ENCODE measurements around the gene CEP350. TPM values are rescaled to one million over a fixed set of nuclear protein-coding genes. Genes with fewer than 3 reads are reported as not detected.

Gene CEP350, protein sequence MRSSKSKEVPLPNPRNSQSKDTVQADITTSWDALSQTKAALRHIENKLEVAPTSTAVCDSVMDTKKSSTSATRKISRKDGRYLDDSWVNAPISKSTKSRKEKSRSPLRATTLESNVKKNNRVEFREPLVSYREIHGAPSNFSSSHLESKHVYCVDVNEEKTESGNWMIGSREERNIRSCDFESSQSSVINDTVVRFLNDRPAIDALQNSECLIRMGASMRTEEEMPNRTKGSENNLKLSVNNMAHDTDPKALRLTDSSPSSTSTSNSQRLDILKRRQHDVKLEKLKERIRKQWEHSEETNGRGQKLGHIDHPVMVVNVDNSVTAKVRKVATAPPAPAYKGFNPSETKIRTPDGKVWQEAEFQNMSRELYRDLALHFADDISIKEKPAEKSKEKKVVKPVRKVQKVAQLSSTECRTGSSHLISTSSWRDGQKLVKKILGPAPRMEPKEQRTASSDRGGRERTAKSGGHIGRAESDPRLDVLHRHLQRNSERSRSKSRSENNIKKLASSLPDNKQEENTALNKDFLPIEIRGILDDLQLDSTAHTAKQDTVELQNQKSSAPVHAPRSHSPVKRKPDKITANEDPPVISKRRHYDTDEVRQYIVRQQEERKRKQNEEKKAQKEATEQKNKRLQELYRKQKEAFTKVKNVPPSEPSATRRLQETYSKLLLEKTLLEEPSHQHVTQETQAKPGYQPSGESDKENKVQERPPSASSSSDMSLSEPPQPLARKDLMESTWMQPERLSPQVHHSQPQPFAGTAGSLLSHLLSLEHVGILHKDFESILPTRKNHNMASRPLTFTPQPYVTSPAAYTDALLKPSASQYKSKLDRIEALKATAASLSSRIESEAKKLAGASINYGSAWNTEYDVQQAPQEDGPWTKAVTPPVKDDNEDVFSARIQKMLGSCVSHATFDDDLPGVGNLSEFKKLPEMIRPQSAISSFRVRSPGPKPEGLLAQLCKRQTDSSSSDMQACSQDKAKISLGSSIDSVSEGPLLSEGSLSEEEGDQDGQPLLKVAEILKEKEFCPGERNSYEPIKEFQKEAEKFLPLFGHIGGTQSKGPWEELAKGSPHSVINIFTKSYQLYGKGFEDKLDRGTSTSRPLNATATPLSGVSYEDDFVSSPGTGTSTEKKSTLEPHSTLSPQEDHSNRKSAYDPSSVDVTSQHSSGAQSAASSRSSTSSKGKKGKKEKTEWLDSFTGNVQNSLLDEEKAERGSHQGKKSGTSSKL (N-terminal part only)
- total RNA-seq = 76.0 TPM

DNA sequence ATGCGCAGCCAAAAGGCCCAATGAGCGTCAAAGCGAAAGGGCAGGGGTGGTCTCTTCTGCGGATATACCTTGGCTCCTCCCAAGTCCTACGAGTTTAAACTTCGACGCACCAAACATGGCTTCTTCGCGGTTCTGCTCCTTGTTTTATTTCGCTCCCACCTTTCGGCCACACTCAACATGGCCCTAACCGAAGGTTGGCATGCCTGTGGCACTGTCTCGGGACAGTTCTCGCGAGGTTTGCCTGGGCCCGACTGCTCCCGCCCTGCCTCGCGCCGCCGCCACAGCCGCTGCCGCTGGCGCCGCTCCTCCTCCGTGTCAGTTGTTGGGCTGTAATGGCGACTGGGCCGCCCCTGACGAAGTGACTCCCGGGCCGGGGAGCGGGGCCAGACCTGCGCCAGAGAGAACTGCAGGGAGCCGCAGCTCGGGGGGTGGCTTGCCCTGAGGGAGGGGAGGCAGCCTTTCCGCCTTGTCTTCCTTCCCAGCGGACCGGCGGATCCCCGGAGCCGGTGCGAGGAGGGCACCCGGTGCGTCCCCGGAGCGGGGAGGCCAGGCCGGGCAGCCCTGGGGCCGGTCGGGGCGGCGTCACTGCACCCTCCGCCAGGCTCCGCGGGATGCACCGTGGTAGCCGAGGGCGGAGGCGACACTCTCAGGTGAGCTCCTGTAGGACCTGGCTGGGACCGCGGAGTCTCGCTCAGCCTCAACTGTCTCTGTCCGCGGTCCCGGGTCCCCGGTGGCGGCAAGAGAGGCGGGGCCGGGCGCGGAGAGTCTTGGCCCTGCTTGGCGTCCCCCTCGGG lies at the start of gene CEP350:
Gene CEP350, plus strand, starts transcription at position 318 of the 794 bp plus-strand sequence. CDS start 31,372 bp downstream, outside the sequence.
- Histone ChIP-seq H3K27me3 (ENCODE audit: insufficient read depth, low read length) (no peaks in the 10 kb centered on the region), H3K4me1 (ENCODE audit: insufficient read depth, low read length) (peaks cover 49% of the 10 kb centered on the region), H3K9me3 (ENCODE audit: low read depth, low read length) (no peaks in the 10 kb centered on the region), H3K4me3 (ENCODE audit: low read length) (peak within 1 kb of the TSS; percentile 89)

DNA sequence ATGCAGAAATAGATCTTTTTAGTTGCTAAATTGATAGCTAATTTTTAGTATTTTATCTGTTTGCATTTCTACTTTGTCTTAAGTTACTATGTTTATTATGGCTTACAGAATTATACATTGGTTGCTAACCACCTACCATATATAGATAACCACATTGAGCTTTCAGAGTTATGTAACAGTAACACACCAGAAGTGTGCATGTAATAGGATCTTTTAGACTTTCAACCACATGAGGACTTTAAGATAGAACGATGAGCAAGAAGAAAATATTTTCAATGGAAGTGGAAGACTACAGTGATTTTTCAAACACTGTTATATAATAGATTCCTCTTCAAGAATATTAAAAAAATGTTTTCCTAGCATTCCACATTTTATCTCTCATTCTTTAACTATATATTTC lies 43.7 kb upstream of the CEP350 start:
- Histone ChIP-seq H3K4me1 (ENCODE audit: insufficient read depth, low read length) (no peaks in the 10 kb centered on the region), H3K4me3 (ENCODE audit: low read length) (no peak overlapping the region), H3K9me3 (ENCODE audit: low read depth, low read length) (no peaks in the 10 kb centered on the region), H3K27me3 (ENCODE audit: insufficient read depth, low read length) (no peaks in the 10 kb centered on the region)

DNA sequence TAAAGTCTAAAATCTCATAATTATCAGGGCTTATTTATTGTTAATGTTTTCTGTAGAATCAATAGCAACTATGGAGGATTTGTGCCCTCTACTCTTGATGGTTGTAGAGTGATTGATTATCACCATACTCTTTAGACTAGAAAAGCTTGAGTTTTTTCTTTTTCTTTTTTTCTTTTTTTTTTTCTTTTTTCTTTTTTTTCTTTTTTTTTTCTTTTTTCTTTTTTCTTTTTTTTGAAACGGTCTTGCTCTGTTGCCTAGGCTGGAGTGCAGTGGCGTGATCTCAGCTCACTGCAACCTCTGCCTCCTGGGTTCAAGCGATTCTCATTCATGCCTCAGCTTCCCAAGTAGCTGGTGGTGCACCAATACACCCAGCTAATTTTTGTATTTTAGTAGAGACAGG lies 42.8 kb upstream of the CEP350 start:
- H3K4me1 ChIP-seq (ENCODE audit: insufficient read depth, low read length) = no peaks in the 10 kb centered on the region
- no peaks in the 10 kb centered on the region for H3K27me3 ChIP-seq (ENCODE audit: insufficient read depth, low read length)
- H3K9me3 ChIP-seq (ENCODE audit: low read depth, low read length) = no peaks in the 10 kb centered on the region
- no peak overlapping the region for H3K4me3 ChIP-seq (ENCODE audit: low read length)

DNA sequence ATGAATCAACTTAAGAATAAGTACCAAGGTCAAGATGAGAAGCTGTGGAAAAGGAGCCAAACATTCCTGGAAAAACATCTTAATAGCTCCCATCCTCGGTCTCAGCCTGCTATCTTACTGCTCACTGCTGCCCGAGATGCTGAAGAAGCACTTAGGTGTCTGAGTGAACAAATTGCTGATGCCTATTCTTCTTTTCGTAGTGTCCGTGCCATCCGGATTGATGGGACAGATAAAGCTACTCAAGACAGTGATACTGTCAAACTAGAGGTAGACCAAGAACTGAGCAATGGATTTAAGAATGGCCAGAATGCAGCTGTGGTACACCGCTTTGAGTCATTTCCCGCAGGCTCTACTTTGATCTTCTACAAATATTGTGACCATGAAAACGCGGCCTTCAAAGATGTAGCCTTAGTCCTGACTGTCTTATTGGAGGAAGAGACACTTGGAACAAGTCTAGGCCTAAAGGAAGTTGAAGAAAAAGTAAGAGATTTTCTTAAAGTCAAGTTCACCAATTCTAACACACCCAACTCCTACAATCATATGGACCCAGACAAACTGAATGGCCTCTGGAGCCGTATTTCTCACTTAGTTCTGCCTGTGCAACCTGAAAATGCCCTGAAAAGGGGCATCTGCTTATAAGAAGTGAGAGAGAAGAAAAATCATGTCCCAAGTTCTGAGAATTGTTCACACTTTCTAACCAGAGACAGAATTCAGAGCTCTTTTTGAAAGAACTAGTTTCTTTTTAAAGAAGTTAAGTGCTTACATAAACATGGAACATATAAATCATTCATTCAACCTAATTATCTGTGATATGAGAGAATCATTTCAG lies 36.8 kb upstream of the CEP350 start:
- Histone ChIP-seq H3K9me3 (ENCODE audit: low read depth, low read length) (no peaks in the 10 kb centered on the region), H3K4me3 (ENCODE audit: low read length) (no peak overlapping the region), H3K4me1 (ENCODE audit: insufficient read depth, low read length) (no peaks in the 10 kb centered on the region), H3K27me3 (ENCODE audit: insufficient read depth, low read length) (no peaks in the 10 kb centered on the region)

DNA sequence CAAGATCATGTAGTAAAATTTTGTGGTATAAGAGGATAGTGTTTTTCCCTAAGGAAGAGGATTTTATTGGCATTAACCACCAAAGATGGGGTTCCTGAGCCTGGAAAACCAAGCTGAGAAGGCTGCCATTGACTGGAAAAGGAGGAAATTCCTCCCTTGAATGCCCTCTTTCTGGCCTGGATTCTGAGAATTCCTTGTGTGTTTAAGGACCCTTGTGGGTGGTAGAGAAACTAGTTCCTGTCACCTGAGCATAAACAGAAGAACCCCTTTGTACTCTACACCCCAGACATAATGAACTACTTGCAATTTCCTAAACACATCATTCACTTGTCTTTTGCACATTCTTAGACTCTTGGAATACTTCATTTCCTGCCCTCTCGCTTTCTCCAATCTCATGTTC lies 33.1 kb upstream of the CEP350 start:
- H3K4me1 ChIP-seq (ENCODE audit: insufficient read depth, low read length) = no peaks in the 10 kb centered on the region
- no peak overlapping the region for H3K4me3 ChIP-seq (ENCODE audit: low read length)
- no peaks in the 10 kb centered on the region for H3K9me3 ChIP-seq (ENCODE audit: low read depth, low read length)
- no peaks in the 10 kb centered on the region for H3K27me3 ChIP-seq (ENCODE audit: insufficient read depth, low read length)

DNA sequence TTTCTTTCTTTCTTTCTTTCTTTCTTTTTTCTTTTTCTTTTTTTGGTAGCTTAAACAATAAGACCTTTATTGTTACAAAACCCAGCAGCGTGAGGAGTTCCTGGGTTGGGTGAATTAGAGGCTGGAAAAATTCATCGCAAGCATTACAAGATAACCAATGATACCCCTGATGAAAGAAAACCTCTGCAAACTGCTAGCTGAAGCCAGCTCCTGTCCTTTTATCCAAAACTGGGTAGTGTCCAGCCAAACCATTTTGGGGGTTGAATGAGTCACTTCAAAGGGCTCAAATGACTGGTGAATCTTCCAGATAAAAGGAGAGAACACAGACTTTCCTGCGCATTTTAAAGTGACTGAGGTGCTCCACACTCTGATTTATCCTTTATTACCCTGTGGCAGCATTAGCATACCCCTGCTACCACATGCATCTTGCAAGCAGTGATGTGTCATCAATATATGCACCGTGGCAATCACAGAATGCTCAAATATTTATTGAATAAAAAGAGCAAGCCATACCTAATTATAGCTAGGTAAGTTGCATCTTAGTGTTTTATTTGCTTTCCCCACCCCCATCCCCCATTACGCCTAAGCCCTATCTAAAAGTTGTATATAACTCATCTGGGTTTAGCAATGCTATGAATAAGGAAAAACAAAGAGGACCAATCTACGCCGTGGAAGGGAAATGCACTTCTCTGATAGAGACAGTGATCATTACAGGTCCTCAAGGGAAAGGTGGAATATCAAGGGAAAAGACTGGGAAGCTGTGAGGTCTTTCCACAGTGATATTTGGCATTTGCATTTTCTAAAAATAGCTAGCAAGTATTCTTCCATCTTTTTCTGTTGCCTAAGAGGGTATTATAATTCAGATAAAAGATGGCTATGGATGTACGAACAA lies 32.4 kb upstream of the CEP350 start:
- Histone ChIP-seq H3K9me3 (ENCODE audit: low read depth, low read length) (no peaks in the 10 kb centered on the region), H3K4me1 (ENCODE audit: insufficient read depth, low read length) (no peaks in the 10 kb centered on the region), H3K27me3 (ENCODE audit: insufficient read depth, low read length) (no peaks in the 10 kb centered on the region), H3K4me3 (ENCODE audit: low read length) (no peak overlapping the region)

DNA sequence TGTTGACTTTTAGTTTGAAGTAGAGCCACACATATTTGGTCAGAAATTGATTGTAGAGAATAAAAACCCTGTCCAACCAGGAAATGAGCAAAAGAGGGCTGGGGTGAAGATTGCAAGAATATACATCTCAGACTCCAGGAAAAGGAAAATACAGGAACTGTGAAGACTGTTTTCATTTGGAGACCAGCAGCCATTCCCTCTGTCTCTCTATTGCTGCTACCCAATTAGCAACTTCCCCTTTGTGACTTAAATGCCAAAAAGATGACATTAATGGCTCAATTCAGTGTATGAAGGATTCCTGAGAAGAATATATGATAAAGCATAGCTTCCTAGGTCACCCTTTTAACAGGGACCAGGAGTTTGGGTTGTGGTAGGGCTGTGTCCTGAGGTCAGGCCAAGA lies 31.6 kb upstream of the CEP350 start:
- Histone ChIP-seq H3K9me3 (ENCODE audit: low read depth, low read length) (no peaks in the 10 kb centered on the region), H3K4me1 (ENCODE audit: insufficient read depth, low read length) (no peaks in the 10 kb centered on the region), H3K4me3 (ENCODE audit: low read length) (no peak overlapping the region)

DNA sequence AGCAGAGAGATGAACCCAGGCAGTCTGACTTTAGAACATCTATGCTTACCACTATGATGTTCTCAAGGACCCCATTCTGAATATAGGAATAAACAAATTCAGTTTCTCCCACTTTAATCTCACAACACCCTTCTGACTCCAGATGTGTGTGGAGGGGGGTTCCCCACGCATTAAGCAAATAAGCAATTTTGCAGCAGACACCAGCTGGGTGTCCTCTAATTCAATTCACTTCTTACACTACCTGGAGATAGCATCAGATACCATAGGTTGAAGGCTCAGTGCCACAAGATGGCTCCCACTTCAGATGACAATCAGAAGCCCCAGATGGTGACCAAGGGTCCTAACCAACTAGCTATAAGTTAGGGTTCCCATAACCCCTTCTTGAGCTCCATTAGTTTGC lies 30.3 kb upstream of the CEP350 start:
- Histone ChIP-seq H3K9me3 (ENCODE audit: low read depth, low read length) (no peaks in the 10 kb centered on the region), H3K4me1 (ENCODE audit: insufficient read depth, low read length) (no peaks in the 10 kb centered on the region), H3K4me3 (ENCODE audit: low read length) (no peak overlapping the region), H3K27me3 (ENCODE audit: insufficient read depth, low read length) (no peaks in the 10 kb centered on the region)

More for the DNA sequence above, 31.6 kb upstream of the CEP350 start:
- H3K27me3 ChIP-seq (ENCODE audit: insufficient read depth, low read length) = no peaks in the 10 kb centered on the region

DNA sequence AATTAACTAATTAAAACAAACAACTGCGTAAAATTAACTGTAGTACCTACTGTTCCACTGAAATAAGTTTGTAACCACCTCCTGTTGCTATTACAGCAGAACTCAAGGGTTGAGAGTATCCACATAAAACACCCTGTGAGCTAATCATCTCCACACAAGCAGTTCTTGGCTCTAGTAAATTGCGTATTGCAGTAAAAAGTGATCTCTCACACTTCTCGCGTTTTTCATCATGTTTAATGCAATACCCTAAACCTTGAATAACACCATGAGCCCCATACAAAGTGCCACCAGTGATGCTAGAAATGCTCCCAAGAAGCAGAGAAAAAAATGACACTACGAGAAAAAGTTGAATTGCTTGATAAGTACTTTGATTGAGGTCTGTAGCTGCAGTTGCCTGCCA lies 29.3 kb upstream of the CEP350 start:
- Histone ChIP-seq H3K4me1 (ENCODE audit: insufficient read depth, low read length) (no peaks in the 10 kb centered on the region), H3K27me3 (ENCODE audit: insufficient read depth, low read length) (no peaks in the 10 kb centered on the region), H3K9me3 (ENCODE audit: low read depth, low read length) (no peaks in the 10 kb centered on the region), H3K4me3 (ENCODE audit: low read length) (no peak overlapping the region)

DNA sequence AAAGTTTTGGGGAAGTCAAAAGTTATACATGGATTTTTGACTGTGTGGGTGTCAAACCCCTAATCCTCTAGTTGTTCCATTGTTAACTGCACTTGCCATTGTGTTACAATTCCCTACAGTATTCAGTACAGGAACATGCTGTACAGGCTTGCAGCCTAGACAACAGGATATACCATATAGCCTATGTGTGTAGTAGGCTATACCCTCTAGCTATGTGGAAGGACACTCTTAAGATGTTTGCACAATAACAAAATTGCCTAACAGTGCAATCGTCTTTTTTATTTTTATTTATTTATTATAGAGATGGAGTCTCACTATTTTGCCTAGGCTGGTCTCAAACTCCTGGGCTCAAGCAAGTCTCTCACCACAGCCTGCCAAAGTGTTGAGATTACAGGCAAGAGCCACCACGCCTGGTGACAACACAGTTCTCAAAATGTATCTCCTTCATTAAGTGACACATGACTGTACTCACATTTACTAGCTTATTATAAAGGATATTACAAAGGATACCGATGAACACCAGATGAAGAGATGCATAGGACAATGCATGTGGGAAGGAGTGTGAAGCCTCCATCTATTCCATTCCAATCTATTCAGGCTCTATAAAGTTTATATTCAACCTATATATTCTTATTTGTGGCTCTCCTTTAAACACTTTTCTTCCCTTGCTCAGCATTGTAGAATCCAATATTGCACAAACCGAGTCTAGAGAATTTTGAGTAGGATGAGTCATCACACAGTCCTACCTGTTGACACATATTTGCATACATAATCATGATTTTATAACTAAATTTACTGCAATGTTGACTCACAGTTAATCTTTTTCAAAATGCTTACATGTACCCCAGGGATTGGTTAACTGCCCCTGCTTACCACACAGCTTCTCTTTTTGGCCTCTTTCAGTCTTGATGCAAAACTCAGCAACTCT lies 28.4 kb upstream of the CEP350 start:
- no peak overlapping the region for H3K4me3 ChIP-seq (ENCODE audit: low read length)
- H3K27me3 ChIP-seq (ENCODE audit: insufficient read depth, low read length) = no peaks in the 10 kb centered on the region
- no peaks in the 10 kb centered on the region for H3K9me3 ChIP-seq (ENCODE audit: low read depth, low read length)
- H3K4me1 ChIP-seq (ENCODE audit: insufficient read depth, low read length) = no peaks in the 10 kb centered on the region

DNA sequence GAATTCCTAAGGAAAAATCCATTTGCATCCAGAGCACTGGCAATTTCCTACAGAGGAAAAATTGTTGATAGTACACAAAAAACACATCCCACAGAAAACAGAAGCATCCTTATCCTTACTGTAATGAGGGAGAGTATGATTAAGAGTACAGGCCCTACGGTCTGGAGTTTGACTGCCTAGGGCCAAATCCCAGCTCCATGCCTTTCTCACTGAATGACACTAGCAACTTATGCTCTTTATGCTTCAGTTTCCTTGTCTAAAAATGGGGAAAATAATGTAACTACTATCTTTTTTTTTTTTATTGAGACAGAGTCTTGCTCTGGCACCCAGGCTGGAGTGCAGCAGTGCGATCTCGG lies 27.8 kb upstream of the CEP350 start:
- no peak overlapping the region for H3K4me3 ChIP-seq (ENCODE audit: low read length)
- H3K4me1 ChIP-seq (ENCODE audit: insufficient read depth, low read length) = no peaks in the 10 kb centered on the region
- no peaks in the 10 kb centered on the region for H3K9me3 ChIP-seq (ENCODE audit: low read depth, low read length)

More for the DNA sequence above, 27.8 kb upstream of the CEP350 start:
- H3K27me3 ChIP-seq (ENCODE audit: insufficient read depth, low read length) = no peaks in the 10 kb centered on the region

Measured in mononuclear cell (primary cell).